ENCODE data around the gene COL6A3. TPM values are rescaled to one million over a fixed set of nuclear protein-coding genes. Genes with fewer than 3 reads are reported as not detected.

Gene COL6A3
- total and polyA plus RNA-seq, 2 donors (not counting 1 experiment from before 2014, with no cell fraction given): 0.01 to 0.10 TPM

- Mint-ChIP-seq H3K4me3 (no peak overlapping the region), H3K27ac (no peak overlapping the region), H3K27me3 (peaks cover 21% of the 10 kb centered on the region), H3K4me1 (no peaks in the 10 kb centered on the region), H3K9me3 (ENCODE audit: insufficient read depth) (no peaks in the 10 kb centered on the region)
- intact Hi-C loops (cut with micrococcal nuclease): no loop called here
- H3K4me1 ChIP-seq (ENCODE audit: control insufficient read depth in 2 of 2, insufficient read depth in 2 of 2, low read length in 2 of 2): no peaks in the 10 kb centered on the region
- DNase-seq (no peak), ATAC-seq (ENCODE audit: low read depth) (no peak)
- POLR2A ChIA-PET: no interaction called here
- no peak overlapping the region for H3K27ac ChIP-seq (ENCODE audit: low read length in 2 of 2)
- no peaks in the 10 kb centered on the region for H3K36me3 ChIP-seq (replicated peaks in 1 of 2; ENCODE audit: control extremely low read depth in 1 of 2, control insufficient read depth in 1 of 2, extremely low read depth in 1 of 2, insufficient read depth in 2 of 2, low read length in 1 of 2)
- H3K4me2 ChIP-seq (replicated peaks; ENCODE audit: low read depth, low read length, poor library complexity, severe bottlenecking): no peak overlapping the region
- no peak overlapping the region for H3K4me3 ChIP-seq (ENCODE audit: control extremely low read depth in 1 of 5, extremely low read depth in 1 of 5, insufficient read depth in 1 of 5, low read depth in 2 of 5, low read length in 4 of 5)
- no peak overlapping the region for H2AFZ ChIP-seq (ENCODE audit: insufficient read depth, low read depth, low read length, poor library complexity, severe bottlenecking)
- no peaks in the 10 kb centered on the region for H3K79me2 ChIP-seq (ENCODE audit: control insufficient read depth, insufficient read depth, low read length)
- no peaks in the 10 kb centered on the region for H4K20me1 ChIP-seq (ENCODE audit: control insufficient read depth, insufficient read depth, low read length, poor library complexity, severe bottlenecking)
- peaks cover 0 to 6% (median 0%) of the 10 kb centered on the region in 3 donors for H3K9me3 ChIP-seq (ENCODE audit: control extremely low read depth in 1 of 3, control insufficient read depth in 2 of 3, insufficient read depth in 1 of 3, low read length in 2 of 3)
- WGBS (ENCODE audit: insufficient coverage): 94% methylated on average over 3 of the region's 5 CpGs
- TF ChIP-seq CTCF (IDR thresholded peaks at IDR 0.05) (no peak), EZH2 (IDR thresholded peaks at IDR 0.05; ENCODE audit: borderline replicate concordance, insufficient read depth, low read depth, low read length, poor library complexity, severe bottlenecking) (no peak)
- CTCF ChIA-PET: no interaction called here
- H3K9ac ChIP-seq (ENCODE audit: low read length): no peak overlapping the region
- H3K27me3 ChIP-seq (replicated peaks in 1 of 4; ENCODE audit: control extremely low read depth in 1 of 4, control insufficient read depth in 3 of 4, insufficient read depth in 4 of 4, low read length in 3 of 4): no peaks in the 10 kb centered on the region
Observed at GRCh38 chr2:237388036-237388435, 25.9 kb downstream of the COL6A3 start.

GRCh38 chr2:237384672-237385020 lies 29.3 kb downstream of the COL6A3 start:
- peaks cover 0 to 6% (median 0%) of the 10 kb centered on the region in 3 donors for H3K9me3 ChIP-seq (ENCODE audit: control extremely low read depth in 1 of 3, control insufficient read depth in 2 of 3, insufficient read depth in 1 of 3, low read length in 2 of 3)
- CTCF ChIA-PET: no interaction called here
- no peak overlapping the region for H3K4me2 ChIP-seq (replicated peaks; ENCODE audit: low read depth, low read length, poor library complexity, severe bottlenecking)
- H3K4me1 Mint-ChIP-seq: no peaks in the 10 kb centered on the region
- no peak overlapping the region for H3K27ac Mint-ChIP-seq
- DNase-seq (no peak), ATAC-seq (ENCODE audit: low read depth) (no peak)
- H3K27ac ChIP-seq (ENCODE audit: low read length in 2 of 2): no peak overlapping the region
- H3K4me3 Mint-ChIP-seq: no peak overlapping the region
- no peaks in the 10 kb centered on the region for H4K20me1 ChIP-seq (ENCODE audit: control insufficient read depth, insufficient read depth, low read length, poor library complexity, severe bottlenecking)
- TF ChIP-seq EZH2 (IDR thresholded peaks at IDR 0.05; ENCODE audit: borderline replicate concordance, insufficient read depth, low read depth, low read length, poor library complexity, severe bottlenecking) (no peak), CTCF (IDR thresholded peaks at IDR 0.05) (no peak)
- H2AFZ ChIP-seq (ENCODE audit: insufficient read depth, low read depth, low read length, poor library complexity, severe bottlenecking): no peak overlapping the region
- H3K9me3 Mint-ChIP-seq (ENCODE audit: insufficient read depth): peaks cover 3% of the 10 kb centered on the region
- H3K36me3 ChIP-seq (replicated peaks in 1 of 2; ENCODE audit: control extremely low read depth in 1 of 2, control insufficient read depth in 1 of 2, extremely low read depth in 1 of 2, insufficient read depth in 2 of 2, low read length in 1 of 2): no peaks in the 10 kb centered on the region
- no peak overlapping the region for H3K9ac ChIP-seq (ENCODE audit: low read length)
- H3K79me2 ChIP-seq (ENCODE audit: control insufficient read depth, insufficient read depth, low read length): no peaks in the 10 kb centered on the region
- POLR2A ChIA-PET: no interaction called here
- H3K4me3 ChIP-seq (ENCODE audit: control extremely low read depth in 1 of 5, extremely low read depth in 1 of 5, insufficient read depth in 1 of 5, low read depth in 2 of 5, low read length in 4 of 5): no peak overlapping the region
- H3K27me3 ChIP-seq (replicated peaks in 1 of 4; ENCODE audit: control extremely low read depth in 1 of 4, control insufficient read depth in 3 of 4, insufficient read depth in 4 of 4, low read length in 3 of 4): no peaks in the 10 kb centered on the region
- intact Hi-C loops (cut with micrococcal nuclease): no loop called here
- H3K27me3 Mint-ChIP-seq: peaks cover 17% of the 10 kb centered on the region
- H3K4me1 ChIP-seq (ENCODE audit: control insufficient read depth in 2 of 2, insufficient read depth in 2 of 2, low read length in 2 of 2): no peaks in the 10 kb centered on the region
